ENCODE measurements around the gene LIMCH1.

DNA sequence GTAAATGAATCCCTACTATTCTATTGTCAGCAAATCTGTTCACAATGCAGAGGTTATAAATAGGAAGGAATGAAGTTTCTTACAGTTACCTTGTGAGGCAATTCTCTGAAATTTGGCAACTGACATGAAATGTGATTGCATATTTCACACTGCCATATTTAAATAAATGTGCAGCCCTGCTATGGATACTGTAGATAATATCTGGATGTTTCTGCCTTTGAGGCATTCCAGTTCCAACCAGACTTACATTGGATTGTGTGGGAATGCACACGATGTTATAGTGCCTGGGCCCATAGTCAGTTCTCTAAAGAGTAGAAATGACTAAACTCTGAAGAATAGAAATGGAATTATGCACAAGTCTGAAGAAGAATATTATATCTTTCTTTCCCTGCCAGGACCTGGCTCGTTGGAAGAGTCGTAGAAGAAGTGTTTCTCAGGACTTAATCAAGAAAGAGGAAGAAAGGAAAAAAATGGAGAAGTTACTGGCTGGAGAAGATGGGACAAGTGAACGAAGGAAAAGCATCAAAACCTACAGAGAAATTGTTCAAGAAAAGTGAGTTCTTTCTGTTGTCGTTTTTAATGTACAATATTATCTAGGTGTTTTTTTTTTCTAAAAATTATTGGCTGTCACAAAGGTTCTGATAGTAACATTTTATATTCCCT, 107.9 kb downstream of the LIMCH1 start:
- TF ChIP-seq POLR2A (IDR thresholded peaks at IDR 0.05; ENCODE audit: low read depth, low read length) (no peak), TAF1 (IDR thresholded peaks at IDR 0.05; ENCODE audit: borderline replicate concordance, low read depth, low read length) (no peak), POLR2AphosphoS5 (IDR thresholded peaks at IDR 0.05; ENCODE audit: low read depth, low read length) (no peak)
